NCI-H2029 treated with DMSO at 0.1 percent for 48 hours (cell line): Measurements from ENCODE around the gene CALCB.
A peak's percentile ranks its signal among the peaks of the same experiment; 100 is the strongest.

Source experiments
- DNase-seq: peaks from one replicate; lab custom pipeline; 2025; lab: John Stamatoyannopoulos, UW

CALCB gene

DNA sequence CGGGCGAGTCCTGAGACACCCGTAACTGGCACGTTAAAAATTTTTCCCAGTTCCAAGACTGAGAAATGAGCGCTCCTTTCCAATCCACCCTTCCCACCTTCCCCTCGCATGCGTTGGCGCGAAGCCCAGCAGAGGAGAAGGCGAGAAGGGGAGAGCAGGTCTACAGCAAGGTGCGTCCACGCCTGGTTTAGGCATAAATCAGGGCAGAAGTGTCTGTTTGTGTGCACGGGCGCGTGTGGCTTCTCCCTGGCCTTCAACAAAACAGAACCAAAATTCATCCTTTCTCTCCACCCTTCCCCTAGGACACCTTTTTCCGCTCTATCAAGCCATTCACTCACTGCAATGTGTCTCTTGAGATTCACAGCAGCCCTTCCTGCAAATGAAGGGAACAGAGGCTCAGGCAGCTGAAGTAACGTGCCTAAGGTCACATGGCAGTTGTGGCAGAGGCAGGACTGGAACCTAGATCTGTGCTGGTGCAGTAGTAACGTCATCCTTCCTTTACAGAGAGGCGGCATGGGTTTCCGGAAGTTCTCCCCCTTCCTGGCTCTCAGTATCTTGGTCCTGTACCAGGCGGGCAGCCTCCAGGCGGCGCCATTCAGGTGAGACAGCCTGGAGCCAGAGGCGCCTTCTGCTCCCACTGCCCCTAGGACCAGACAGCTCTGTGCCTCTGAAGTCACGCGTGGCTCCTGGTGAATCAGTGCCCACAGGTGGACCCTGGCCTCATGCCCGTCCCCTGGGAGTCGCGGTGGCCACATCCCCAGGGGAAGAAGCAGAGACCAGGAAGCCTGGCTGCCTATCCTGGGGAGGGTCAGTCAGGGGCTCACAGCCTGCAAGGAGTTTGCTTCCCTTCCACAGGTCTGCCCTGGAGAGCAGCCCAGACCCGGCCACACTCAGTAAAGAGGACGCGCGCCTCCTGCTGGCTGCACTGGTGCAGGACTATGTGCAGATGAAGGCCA is 1.1 kb downstream of the CALCB start:
- DNase-seq, result peak; percentile 85

DNA sequence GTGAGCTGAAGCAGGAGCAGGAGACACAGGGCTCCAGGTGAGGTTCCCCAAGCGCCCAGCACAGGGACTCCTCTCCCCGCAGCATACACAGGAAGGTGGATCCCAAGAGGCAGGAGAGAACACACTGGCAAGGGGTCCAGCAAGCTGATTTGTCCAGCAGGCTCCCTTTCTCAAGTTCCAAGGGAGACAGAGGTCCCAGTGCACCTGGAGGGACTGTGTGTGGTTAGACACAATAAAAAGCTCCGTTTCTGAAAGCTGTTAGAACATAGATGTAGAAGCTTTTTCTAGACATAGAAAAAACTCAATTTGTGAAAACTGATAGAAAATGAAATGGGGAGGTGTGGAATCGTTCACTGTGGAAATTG is 1.8 kb downstream of the CALCB start:
- no peak for DNase-seq

DNA sequence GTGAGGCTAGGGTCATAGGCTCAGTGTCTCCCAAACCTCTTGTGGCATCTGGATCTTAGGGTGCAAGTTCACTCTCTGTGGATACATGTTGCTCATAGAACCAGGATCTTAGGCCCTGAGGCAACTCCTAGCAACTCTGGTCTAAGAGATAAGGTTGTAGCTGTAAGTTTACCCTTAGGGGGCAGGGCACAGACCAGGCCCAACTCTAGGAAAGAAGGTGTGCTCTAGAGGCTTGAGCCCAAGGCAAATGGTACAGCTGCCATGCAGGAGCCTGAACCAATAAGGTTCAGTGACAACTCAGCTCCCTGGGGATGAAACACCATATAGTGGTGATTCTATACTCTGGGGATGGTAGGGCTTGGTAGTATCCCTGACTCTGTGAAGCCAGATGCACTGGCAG is 17.8 kb downstream of the CALCB start:
- no peak for DNase-seq

DNA sequence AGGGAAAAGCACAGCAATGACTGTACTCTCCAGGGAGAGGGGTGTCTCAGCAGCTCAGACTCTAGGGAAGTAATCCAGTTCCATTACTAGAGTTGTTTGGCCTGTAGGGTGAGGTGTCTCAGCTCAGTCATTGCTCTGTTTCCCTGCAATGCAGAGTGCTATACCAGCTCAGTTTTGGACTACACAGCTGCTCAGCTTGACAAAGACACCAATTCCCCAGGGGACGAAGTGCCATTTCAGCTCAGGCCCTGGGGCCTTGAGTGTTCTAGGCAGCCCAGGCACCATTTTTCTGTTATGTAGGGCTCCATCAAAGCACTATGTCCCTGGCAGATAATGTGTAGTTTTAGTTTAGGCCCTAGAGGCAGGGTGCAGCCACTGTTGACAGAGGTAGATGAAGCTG is 18.2 kb downstream of the CALCB start:
- no peak for DNase-seq

DNA sequence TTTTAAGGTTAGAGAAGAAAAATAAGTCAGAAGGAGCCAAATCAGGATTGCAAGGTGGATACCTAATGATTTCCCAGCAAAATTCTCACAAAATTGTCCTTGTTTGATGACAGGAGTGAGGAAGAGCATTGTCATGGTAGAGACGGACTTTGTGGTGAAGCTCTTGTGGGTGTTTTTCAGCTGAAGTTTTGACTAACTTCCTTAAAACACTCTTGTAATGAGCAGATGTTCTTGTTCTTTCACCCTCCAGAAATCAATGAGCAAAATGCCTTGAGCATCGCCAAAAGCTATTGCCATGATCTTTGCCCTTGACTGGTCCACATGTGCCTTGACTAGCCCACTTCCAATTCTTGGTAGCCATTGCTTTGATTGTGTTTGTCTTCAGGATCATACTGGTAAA is 20.0 kb downstream of the CALCB start:
- DNase-seq, result no peak

DNA sequence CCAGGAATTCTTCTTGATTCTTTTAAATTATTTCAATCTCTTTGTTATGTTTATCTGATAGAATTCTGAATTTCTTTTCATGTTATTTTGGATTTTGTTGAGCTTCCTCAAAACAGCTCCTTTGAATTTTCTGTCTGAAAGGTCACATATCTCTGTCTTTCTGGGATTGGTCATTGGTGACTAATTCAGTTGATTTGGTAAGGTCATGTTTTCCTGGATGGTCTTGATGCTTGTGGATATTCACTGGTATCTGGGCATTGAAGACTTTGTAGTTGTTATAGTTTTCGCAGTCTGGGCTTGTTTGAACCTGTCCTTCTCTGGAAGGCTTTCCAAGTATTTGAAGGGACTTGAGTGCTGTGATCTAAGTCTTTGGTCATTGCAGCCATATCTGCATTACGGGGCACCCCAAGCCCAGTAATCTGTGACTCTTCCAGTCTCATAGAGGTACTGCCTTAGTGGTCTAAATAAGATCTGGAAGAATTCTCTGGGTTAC is 22.4 kb downstream of the CALCB start:
- DNase-seq, result no peak

DNA sequence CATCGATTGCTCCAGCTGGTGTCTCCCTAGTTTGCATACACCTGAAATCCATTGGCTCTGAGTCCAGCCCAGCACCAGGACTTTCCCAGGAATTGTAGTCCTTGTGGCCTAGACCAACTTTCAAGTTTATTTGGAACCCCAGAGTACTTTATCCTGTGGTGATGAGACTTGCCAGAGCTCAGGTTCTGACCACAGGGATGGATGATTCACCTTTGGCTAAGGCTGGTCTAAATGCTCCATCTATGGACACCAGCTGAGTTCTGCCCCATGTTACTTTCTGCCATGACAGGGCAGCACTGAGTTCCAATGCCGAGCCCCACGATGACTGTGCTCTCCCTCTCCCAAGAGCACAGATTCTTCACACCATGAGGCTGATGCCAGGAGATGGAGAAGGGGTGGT is 24.0 kb downstream of the CALCB start:
- DNase-seq, result no peak

DNA sequence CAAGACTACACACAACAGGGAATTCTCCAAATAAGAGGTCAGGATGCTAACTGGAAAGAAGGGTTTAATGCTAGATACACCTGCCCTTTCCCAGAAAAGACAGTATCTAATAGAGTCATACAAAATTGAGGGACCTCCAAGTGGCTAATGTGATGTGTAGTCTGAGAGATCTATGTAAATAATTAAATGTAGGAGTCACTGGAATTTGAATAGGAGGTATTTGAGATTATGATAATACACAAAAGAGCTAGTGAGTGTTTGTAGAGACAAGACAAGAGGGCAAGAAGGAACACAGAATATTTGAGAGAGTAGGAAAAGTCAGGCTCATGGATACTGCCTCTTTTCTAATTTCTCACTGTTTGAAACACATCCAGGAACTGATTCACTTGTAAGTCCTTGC is 25.9 kb downstream of the CALCB start:
- no peak for DNase-seq

DNA sequence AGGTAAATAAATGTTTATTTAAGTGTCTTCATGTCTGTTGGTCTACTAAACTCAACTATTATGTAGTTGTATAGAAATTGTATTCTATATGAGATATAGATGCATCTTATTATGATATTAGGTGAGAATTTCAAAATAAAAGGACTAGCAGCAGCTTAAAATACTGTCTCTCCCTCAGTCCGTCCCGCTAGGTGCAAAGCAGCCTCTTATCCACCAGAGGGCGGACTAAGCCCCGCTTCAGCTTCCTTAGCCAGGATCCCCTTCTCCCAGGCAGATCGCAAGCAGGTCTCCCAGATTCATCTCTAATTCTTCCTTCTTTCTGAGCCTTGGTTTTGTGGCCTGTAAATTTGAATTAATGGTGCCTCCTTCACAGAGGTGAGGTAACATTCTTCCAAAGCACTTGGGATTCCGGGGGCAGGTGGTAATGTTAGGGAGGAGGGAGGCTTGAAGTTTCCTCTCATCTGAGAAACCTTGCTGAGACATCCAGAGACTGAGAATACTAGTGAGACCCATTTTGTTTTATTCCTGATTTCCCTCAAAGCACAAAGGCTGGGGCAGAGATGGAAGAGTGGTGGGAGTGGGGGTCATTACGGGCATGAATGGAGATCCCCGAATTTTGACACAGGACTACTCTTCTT is 27.8 kb downstream of the CALCB start:
- peak; percentile 44 for DNase-seq

DNA sequence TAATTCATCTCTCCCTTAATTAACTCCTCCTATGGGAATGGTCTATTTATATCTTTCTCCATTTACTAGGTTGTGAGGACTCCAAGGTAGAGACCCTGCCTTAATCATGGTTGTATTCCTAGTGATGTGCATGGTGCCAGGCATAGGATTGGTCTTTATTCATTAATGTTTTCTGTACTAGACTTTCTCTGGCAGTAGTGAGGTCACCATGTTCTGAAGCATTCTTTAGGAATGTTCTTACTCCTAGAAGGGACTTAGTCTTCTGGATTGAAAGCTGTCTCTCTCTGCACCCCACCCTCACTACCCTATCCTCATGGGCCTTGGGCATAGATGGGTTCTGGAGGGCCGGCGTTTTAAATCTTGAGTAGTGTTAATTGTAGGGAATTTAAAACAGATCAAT is 30.8 kb downstream of the CALCB start:
- DNase-seq, result no peak

DNA sequence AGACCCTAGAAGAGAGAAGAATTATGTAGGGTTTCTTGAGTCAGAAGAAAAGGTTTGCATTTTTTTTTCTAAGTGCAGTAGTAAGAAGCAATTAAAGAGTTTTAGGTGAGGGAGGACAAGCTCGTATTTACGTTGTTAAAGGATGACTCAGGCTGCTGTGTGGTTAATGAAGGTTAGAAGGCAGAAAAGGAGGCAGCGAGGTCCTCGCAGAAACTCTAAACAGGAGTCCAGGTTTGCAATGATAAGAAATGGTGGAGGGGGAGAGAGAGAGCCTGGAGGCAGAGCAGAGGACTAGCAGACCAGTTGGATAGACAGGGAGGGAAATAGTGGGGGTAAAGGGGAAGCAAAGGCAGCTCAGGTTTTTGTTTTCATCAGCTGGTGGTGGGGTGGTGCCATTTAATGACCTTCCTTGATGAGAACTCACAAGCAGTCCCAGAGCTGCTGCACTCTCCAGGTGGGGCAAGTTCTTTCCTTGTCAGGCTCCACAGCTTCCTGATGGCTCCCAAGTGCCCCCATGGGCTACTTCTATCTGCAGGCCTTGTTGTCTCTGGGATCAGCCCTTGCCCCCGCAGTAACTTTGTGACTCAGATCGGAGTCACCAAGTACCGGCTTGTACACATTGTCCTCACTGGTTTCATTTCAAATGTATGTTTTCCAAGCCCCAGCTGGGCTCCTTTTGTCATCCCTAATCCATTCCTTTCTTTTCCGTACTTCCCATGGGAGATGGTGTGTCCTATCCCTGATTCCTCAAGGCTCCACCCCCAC is 33.0 kb downstream of the CALCB start:
- no peak for DNase-seq

DNA sequence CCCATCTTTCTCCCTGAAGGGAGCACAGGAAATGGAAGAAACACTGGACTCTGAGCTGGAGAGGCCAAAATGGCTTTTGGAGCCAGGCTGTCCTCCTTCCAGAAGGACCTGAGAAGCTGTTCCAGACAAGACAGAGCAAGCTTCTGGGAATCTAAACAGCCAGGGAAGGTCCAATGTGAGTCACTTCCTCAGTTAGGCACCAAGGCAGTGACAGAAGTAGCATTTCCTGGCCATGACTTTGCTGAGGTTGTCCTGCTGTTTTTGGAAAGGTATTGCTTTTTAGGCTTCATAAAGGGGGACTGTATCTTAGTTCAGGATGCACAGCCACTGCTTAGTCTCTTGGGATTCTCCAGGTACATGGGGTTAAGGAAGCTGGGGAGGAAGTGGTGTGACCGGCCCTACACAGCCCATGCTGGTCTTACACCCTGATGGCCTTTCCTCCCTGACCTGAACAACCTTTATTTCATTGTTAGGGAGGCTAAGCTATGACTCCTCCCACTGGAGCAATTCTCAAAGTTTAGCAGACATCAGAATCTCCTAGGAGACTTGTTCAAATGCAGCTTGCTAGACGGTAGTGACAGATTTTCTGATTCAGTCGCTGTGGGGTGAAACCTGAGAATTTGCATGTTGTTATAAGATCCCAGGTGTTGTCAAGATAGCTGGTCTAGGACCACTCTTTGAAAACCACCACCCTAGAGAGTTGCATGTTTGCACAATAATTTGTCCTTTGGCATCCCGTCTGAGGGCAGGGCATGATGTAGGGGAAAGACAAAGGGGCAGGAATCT is 34.5 kb downstream of the CALCB start:
- DNase-seq, result no peak

DNA sequence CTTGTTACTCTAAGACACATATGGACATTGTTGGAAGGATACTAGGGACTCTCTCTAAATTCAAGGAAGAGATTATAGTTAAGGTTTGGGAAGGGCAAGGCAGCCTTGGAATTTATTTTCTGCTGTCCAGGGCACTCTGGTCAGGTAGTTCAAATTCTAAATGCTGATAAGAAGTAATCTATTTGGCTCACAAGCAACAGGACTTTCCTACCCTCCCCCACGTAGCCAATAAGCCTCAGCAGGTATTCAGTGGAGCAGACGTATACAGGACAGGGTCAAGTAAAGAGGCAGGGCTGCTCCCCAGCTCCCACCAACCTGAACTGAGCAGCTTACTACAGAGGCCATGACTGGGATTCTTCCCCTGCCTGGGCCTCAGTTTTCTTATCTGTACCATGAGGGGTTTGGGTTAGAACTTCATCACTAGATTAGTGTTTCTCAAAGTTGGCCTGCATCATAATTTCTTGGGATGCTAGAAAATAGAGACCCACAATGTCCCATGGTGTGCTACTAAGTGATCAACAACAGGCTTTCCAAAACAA is 35.3 kb downstream of the CALCB start:
- no peak for DNase-seq

DNA sequence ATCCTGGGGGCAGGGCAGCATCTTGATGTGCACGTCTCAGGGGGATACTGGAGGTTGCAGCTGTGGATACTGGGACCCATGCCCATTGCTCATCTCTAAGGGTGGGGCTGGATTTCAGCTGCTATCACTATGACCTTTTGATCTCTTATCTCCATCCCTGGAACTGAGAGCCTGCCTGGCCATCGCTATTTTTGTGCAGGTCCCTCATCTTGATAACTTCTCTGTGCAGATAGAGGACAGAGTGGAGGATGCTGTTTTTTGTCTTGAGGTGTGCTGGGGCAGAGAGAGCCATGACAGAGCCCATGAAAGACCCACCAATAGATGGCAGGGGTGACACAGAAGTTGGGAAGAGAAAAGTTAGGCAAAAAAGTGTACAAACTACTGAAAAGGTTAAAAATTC is 36.2 kb downstream of the CALCB start:
- DNase-seq, result no peak

DNA sequence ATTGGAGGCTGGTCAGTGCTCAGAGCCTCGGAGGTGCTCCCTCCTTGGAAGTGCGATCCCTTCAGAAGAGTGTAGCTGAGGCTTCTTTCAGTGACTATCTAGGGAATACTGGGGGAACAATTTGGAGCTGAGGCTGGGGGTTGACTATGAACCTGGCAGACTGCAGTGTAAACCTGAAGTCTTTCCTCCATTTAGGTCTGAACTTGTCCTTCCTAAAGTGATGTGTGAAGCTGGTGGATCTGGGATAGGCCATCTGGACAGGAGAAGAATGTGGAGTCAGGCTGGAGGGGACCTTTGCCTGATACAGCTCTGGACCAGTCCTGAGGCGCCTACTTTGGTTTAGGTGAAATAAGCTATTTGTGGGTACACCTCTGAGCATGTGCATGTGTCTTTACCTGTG is 37.8 kb downstream of the CALCB start:
- no peak for DNase-seq

DNA sequence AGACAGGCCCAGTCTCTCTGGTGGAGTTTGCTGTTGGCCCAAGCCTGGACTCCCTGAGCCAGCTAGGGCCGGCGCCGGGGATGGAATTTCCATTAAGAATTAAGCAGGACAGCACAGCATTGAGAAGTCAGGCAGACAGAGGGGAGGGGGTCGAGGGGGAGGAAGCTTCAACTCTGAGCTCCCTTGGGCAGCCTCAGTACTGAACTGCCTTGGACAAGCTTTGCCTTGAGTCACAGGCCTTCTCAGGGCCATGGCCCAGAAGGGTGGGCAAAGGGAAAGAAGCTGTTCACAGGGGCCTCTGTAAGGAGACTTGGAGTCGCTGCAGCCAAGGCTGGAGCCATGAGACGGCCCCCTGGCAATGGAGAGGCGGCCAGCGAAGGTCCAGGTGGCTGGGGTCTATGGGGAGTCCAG is 38.7 kb downstream of the CALCB start:
- DNase-seq, result no peak

DNA sequence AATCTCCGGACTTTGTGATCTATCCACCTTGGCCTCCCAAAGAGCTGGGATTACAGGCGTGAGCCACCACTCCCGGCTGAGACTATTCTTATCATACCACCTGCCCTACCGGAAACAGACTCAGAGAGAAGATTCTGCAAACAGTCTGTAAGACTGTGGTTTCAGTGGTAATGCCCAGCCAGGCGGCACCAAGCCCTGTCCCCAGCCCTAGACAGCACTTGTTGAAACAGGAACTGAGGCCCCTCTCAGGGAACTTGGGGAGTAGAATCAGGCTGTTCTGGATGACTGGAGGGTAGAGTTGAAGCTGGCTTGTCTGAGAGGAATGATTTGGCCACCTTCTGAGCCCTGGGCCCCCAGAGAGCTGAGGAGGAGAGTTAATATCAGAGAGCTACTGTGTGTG is 40.0 kb downstream of the CALCB start:
- DNase-seq, result no peak

DNA sequence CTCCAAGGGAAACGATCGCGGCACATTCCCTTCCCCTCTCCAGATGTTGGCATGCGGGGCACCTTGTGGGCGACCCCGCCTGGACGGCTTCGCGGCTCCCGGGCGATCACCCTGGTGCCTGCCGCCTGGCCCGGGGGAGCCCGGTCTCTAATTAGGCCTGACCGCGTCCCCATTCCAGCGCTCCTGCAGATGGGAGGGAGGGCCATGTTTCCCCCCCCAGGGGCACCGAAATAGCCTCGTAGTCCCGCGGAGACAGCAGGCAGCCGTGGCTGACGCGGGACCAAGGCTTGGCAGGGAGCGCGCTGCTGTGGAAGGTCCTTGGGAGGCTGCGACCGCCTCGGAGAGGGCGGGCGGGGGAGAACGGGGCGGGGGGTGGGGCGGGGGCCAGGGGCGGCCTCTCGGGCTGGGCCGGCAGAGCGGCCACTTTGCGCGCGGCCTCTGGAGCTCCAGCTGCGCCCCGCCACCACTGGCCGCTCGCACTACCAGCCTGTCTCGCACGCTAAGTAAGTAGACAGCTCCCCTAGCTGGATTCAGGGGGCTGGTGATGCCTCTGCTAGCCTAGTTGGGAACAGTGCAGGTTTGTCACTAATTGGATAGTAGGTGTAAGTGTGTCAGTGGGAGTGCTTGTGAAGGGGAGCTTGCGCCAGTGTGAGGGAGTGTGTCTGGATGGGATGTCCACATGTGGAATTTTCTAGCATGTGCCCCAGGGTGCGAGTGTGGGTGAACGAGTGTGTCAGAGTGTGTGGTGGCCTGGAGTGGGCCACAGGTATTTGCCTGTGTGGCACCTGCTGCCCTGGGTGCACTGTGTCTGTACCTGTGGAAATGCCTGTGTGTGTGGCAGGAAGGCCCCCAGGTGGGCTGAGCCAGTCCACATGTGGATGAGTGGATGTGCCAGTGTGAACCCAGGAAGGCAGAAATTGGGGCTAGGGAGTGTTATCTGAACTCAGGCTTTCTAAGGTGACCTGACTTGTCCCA is 41.4 kb downstream of the CALCB start, which contains the start of gene INSC:
Gene INSC, plus strand, starts transcription at position 423 of the 975 bp plus-strand sequence. CDS start 34,252 bp downstream, outside the sequence.
- DNase-seq, result no peak

DNA sequence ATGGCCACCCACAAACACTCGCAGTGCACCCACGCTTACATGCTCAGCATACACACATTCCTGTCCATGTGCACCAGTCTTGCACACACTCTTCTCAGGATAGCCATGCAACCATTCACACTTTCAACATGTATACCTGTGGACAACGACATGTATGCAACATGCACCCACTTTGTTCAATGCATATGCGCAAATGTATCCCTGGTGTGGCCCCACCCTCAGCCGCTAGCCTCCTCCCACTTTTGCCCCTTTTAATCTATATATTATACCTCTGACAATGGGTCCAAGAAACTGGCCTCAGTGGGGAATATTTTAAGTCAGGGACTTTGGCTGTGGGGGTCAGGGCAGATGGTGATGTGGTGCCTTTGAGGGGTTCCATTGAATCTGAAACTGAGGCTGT is 42.3 kb downstream of the CALCB start:
- no peak for DNase-seq

DNA sequence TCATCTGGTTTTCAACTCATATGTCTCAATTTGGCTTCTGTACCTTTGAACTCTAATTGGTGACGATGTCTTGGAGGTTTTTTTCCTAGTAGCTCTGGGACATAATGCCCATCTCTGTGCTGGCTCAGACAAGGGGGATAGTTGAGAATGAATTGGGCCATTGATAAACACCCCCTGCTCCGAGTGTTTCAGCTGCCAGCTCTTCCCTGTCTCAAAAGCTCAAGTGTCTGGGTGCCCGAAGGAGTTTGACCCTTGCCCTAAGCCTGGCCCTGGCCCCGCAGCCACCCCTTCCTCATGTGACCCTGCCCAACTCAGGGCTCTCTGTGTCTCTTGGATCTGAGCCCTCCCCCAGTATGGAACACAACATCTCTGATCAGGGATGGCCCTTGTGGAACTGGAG is 44.4 kb downstream of the CALCB start:
- DNase-seq, result no peak
